OCI-M2 (cell line): Measurements from ENCODE around the gene ZBTB7B.

Source experiments
- DNase-seq: peaks from one replicate; lab custom pipeline; 2025; ENCODE audit not compliant: unreplicated experiment; lab: John Stamatoyannopoulos, UW

The ZBTB7B gene

DNA sequence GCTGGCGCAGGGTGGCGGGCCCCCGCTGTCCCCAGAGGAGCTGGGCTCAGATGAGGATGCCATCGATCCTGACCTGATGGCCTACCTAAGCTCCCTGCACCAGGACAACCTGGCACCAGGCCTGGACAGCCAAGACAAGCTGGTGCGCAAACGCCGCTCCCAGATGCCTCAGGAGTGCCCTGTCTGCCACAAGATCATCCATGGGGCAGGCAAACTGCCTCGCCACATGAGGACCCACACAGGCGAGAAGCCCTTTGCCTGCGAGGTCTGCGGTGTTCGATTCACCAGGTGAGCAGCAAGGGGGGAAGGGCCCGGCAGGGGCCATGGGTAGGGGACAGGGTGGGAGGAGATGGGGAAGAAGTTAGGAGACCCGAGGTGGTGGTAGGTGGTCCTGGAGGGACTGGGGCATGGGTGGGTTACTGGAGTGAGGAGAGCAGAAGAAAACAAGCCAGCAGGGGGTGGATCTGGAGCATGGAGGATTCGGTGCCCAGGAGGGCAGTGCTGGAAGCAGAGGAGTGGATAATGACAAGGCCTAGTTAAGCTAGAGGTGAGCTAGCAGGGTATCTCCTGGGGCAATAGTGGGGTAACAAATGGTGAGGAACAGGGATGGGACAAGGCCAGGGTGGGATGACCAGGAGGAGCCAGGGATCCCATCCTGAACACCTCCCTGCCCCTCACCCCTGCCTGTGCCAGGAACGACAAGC is 13.1 kb downstream of the ZBTB7B start:
- DNase-seq, result no peak

DNA sequence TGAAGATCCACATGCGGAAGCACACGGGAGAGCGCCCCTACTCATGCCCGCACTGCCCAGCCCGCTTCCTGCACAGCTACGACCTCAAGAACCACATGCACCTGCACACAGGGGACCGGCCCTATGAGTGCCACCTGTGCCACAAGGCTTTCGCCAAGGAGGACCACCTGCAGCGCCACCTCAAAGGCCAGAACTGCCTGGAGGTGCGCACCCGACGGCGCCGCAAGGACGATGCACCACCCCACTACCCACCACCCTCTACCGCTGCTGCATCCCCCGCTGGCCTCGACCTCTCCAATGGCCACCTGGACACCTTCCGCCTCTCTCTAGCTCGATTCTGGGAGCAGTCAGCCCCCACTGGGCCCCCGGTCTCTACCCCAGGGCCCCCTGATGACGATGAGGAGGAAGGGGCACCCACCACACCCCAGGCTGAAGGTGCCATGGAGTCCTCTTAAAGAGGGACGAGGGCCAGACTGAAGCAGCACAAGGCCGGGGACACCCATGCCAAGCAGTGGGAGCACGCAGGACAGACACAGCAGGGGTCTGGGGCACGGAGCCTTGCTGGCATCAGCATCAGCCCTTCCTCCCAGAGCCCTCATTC is 13.7 kb downstream of the ZBTB7B start:
- no peak for DNase-seq

DNA sequence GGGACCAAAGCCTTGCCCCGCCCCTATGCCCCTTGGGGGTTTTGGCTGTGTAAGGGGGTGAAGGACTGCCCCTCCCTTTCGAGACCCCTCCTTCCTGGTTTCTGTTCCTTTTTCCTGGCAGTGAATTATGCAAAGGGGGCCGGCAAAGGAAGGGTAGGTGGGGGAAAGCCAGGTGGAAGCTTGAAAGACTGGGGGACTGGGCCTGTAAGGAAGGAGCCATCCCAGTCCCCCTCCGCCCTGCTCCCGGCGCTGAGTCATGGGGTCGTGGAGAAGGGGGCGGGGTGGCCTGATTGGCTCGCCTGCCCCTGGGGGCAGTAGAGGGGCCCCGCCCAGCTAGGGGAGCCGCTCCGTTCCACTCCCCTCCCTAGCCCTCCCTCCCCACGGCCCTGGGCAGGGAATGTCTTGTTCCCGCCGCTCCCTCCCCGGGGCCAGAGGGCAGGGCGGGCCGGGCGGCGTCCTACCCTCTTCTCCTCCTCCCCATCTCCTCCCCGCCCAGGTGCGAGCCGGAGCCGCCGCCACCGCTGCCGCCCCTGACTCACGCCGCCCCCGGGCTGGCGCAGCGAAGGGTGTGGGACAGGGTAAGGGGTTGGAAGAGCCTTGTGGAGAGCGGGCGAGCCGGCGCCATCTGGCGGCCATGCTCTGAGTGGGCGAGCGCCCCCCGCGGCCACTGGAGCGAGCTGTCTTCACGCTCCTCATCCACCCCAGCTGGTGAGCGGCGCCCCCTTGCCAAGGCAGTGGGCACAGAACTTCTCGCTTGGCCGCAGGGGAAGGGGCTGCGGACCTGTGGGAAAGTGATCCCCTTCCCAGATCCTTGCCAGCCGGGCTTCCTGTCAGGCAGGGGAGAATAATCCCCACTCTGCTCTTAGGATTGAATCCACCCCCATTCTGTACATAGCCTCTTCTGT is 14.7 kb downstream of the ZBTB7B start:
- peak; percentile 66 for DNase-seq

DNA sequence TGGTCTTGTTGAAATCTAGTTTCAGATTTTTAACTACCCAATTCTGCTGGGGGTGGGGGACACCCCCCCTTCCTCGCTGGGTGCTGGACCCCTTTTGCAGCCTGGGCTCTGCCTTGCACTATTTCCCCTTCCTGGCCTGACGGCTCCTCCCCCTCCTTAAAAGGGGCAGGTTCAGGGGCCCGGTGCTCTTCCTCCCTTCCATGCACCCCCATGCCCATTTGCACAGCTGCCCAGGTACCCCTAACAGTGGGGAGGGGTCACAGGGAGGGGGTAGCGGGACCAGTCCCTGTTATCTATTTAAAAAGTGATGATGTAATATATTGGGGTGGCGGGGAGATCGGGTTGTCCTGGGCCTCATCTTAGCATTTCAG is 15.3 kb downstream of the ZBTB7B start:
- DNase-seq, result no peak

DNA sequence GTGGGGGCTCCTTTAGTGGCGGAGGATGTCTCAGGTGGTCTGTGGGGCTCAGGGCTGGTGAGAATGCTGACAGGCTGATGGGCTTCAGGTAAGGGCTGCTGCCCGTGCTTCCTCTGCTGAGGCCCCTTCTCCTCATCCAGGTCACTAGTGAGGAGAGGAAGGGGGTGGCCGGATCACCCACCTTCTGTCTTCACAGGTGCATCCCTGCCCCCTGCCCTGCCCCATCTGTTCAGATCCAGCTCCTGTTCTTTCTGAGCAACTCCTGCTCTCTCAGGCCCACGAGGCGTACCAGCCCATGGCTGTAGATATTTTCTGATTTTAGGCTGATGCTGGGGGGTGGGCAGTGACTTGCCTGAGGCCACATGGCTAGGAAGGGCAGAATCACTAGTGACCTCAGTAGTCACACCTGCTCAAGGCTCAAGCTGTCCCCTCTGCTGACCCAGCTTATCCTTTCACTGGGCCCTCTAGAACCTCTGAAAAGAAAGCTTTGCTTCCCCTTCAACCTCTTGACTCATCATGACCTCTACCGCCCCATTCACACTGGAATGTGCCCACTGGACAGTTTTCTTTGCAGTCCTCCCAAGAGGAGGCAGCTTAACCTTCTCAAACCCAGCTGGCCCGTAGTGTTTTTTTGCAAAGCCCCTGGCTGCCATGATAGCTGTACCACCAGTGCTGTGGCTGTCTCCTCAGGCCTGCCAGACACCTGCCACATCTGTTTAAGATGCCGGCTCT is 16.2 kb downstream of the ZBTB7B start:
- no peak for DNase-seq

DNA sequence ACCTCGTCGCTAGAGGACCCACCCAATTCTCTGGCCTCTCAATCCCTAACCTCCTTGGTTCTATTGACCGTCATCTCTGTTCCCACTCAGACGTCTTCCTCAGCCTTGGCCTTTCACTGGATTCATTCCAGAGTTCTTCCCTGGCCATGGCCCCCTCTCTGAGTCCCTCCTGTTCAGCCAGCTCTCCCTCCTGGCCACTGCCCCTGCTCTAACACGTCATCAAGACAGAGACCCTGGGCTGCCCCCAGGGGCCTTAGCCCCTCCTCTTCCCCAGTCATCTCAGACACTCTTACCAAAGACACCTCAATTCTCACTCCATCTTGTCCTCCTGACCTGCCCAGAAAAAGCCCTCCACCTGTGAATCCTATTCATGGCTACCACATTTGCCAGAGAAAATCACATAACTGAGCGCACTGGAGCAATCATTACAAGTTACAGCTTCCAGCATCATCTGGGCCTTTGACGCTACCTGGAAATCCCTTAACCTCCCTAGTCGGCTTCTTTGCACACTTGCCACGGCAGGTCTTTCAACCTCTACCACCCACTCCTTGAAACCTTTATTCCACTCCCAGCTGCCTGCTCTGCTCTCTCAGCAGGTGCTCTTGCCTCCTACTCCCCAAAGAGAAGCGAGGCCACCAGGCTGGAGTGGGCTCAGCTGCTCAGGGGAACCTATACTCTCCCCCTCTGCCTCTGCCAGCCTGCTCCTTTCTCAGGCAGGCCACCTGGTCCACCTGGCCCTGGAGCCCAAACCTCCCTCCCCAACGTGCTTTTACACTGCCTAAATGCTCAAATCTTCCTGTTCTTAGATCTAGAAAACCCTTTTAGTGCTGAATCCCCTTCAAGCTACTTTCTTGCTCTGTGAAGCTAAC is 17.0 kb downstream of the ZBTB7B start:
- no peak for DNase-seq

DNA sequence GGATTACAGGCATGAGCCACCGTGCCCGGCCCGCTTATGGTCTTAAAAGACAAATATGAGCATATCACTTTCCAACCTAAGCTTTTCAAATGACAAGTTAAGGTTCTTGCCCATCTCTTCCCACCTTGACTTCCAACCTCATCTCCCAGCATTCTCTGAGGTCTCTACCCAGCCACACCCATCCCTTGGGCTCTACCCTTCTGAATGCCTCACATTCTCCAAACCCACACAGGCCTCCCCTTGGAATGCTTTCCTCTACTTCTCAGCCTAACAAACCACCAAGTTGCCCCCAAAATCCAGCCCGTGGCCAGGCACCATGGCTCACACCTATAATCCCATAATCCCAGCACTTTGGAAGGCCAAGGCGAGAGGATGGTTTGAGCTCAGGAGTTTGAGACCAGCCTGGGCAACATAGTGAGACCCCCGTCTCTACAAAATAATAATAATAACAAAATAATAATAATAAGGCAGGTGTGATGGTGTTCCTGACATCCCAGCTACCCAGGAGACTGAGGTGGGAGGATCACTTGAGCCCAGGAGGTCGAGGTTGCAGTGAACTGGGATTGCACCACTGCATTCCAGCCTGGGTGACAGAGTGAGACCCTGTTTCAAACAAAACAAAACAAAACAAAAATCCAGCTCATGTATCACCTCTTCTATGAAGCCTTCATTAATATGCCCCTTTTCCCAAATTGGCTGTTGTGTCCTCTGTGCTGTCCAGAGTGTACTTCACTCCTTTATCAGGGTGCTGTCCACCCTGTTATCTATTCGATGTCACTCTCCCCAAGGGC is 19.7 kb downstream of the ZBTB7B start:
- DNase-seq, result no peak

DNA sequence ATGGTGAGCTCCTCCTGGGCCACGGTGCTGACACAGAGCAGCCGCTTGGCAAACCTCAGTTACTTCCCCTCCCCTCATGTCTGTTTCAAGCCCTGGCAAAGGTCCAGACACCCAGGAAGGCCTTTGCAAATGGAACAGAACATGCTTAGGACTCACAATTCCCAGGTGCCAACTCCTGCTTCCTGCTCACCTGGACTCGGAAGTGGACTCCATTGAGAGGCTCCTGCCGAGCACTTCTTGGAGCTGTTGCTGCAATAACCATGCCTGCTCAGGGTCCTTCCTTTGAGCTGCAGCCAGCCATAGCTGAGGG is 20.3 kb downstream of the ZBTB7B start:
- no peak for DNase-seq

DNA sequence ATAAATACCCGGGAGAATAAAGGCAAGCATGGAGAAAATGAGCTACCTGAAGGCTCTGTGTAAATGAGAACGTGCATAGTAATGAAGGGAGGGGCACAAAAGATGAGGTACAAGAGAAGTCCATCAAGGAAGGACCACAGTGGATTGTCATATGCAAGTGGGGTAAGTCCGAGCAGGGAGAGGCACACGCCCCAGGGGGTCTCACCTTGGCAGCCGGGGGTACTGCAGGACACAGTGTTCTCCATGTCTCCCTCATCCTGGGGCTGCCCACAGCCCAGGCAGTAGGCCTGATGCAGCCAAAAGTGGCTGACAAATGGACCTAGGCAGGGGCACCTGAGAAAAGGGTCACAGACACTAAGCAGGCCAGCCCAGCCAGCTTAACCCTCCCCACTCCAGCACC is 21.0 kb downstream of the ZBTB7B start:
- no peak for DNase-seq

DNA sequence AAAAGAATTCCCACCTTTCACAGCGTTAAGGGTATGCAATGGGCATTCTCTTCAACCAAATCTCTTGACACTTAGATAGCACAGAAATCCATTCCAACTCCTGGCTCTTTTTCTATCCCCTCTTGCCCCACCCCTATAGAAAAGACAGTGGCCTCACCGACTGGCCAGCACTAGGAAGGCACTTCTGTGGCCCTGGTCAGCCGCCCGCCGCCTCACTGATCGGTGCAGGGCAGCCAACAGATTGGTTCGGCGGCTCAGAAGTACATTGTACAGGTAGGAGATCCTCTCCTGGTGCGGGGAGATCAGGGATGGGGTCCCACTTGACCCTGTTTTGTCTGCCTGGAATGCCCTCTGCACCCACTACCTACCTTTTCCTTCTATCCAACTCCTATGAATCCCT is 21.7 kb downstream of the ZBTB7B start:
- no peak for DNase-seq

DNA sequence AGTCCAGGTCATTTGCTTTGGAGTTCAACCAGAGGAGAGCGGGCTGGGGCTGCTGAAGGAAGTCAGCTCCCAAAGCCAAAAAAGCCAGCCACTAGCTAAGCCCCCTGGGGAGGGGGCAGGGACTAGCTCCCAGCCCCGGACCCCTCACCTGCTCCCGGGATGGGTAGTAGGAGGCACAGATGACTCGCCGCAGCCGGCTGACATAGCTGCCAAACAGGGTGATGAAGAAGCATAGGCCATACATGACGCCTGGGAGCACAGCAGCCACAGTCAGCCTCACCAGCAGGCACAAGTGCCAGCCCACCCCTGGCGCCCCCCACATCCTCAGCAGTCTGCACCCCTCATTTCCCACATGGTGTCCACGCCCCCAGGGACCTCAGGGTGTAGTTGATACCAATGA is 23.6 kb downstream of the ZBTB7B start:
- DNase-seq, result no peak

DNA sequence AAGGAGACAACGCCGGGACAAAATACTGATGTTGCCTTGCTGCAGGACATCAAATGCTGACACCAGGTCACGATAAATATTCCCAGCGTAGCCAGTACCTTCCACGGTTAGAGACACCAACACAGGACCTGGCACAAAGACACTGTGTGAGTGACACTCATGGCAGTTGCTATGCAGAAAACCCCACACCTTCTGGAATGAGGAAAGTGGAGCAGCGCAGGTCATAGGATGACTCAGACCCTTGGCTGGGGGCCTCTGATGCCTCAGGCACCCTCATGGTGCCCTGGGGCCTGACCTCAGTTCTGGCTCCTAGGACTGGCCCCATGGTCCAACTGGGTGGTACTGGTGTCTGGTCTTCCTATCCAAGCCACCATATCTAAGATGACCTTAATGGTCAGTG is 24.0 kb downstream of the ZBTB7B start:
- DNase-seq, result no peak

DNA sequence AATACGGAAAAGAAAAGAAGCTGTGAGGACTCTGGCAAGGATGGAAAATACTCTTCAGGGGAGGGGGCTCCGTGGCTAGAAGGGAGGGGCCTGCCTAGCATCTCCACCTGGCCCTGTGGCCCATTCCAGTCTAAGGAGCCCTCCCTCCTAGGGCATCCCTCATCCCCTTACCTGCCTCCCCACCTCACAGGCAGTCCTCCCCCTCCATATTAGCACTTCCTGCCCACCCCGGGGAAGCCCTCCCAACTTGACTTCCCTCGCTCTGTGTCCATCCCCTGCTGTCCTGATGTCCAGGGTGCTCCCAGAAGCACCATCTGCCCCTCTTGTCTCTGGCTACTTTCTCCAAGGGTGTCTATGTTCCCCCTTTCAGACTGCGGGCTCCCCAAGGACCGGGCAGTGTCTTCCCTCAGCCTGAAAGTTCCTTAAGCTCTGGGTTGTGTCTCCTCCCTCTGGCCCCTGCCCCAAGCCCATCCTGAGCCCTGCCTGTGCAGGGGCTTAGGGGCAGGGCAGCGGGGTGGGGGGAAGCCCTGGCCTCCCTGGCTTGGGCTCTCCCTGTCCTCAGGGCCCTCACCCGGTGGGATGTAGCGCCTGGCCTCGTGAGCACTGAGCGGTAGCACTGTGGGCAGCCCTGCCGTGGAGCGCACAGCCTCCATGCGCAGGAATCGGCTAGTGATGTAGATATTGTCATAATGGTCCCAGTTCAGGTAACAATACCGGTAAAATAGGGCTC is 27.1 kb downstream of the ZBTB7B start:
- DNase-seq, result no peak

DNA sequence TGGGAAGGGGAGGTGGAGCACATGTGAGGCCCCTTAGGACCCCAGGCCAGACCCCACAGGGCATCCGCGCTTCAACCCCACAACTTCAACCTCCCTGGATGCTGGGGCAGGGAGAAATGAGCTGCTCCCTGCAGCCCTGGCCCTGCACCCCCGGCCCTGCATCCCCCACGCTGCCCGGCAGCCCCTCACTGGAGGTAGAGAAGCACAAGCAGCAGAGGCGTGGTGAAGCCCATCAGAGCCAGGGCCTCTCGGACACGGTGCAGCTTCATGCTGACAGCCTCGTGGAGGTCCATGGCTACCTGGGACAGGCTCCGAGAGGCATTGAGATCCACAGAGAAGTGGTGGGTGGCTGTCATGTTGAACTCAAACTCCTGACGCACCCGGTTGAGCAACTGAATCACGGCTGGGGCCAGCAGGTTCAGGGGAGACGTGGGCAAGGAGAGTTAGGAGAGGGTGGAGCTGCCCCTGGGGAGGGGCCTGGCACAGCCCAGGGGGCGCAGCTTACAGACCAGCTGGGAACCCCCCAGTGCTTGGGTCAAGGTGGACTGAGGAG is 27.7 kb downstream of the ZBTB7B start:
- no peak for DNase-seq

DNA sequence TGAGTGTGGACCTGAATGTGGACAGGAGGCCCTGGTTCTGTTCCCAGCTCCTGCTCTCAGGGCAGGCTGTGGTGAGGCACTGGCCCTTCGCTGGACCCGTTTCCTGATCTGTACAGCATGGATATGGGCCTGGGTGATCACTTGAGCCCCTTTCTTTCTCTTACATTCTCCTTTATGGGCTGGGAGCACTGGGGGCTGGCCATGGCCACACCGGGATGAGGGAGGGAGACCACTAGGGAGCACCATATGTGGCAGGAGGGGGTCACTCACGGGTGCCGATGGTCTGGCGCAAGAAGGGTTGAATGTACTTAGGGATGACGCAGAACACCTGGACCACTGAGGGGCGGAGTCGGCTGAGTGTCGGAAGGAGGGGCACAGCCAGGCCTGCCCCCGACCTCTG is 28.3 kb downstream of the ZBTB7B start:
- DNase-seq, result no peak

DNA sequence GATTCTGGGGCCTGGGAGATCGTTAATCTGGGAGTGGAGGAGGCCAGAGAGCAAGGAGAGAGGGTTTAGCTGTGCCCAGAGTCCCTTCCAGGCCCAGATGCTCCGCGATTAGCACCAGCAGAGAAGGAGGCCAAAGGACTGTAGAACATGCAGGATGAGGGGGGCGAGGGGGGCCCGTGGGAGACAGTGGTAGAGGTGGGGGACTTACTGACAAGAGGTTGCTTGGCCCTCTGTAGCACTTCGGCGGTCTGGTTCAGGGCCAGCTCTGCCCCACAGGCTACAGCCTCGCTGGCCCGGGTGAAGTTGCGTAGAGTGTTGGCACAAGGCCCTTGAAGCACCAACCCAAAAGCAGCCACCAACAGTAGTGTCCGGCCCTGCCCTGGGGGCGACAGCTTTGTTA is 30.3 kb downstream of the ZBTB7B start:
- DNase-seq, result no peak

DNA sequence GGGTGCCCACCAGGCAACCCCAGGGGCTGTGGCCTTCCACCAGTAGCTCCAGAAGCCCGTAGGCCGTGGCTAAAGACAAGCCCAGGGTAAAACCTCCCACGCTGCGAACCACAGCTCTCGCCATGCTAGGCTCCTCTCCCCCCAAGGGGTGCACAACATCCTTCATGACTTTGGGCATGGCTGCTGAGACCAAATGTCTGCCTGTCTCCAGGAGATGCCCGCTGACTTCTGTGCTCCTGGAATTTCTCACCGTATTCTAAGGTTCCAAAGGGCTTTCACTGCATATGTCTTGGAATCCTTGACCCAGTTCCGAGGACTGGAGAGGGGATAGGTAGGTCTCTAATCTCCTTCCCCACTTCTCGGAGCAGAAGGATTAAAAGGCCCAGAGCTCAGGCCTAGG is 30.9 kb downstream of the ZBTB7B start, which contains the start of the genes DCST1 and DCST2:
Gene DCST1 (plus strand): TSS at position 301 of the 400 bp plus-strand sequence. CDS start 213 bp downstream, outside the sequence.
Gene DCST2 (minus strand): TSS at position 258 of the 400 bp plus-strand sequence. CDS start 80 bp downstream, at position 178.
- no peak for DNase-seq

DNA sequence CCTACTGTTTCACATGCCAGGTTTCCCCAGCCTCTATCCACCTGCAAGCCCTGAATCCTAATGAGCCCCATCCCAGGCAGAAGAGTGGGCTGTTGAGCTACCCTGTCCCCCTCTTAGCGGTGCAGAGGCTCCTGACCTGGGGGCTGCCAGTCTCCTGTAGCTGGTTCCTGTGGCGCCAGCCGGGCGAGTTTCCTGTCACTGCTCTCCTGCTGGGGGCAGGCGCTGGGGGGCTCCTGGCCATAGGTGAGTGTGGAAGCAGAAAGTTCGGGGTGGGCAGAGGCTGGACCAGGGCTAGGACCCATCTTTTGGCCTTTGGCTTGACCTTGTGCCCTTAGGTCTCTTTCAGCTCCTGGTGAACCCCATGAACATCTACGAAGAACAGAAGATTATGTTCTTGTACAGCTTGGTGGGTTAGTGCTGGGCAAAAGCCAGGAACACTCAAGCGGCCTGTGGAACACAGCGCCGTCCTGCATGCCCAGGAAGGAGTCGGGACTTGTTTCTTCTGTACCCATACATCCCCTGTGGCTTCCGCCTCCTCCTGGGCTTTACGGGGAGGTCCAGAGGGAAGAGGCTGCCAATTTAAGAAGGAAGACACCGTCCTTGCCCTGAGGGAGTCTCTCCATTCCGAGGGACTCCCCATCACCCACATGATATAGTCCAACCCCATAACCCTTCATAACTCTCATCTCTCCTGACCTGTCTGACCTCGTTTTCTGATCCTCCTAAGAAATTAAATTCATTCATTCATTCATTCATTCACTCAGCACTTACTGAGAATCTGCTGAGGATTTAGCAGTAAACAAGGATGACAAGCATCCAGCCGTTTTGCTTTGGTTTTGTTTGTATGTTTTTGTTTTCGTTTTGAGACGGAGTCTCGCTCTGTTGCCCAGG is 32.0 kb downstream of the ZBTB7B start:
- no peak for DNase-seq
